ENCODE measurements around the gene EZR.

The EZR gene

GRCh38 chr6:158752613-158753012 is 66.6 kb downstream of the EZR start:
- DNase-seq (ENCODE audit: low spot score): no peak
- TF ChIP-seq CTCF (IDR thresholded peaks at IDR 0.05; ENCODE audit: borderline replicate concordance, control extremely low read depth, extremely low read depth, insufficient read depth, missing control alignments): no peak
- in situ Hi-C loops (cut with MboI; ENCODE audit: low sequenced_read_pairs, unreplicated experiment): no loop called here

- in situ Hi-C loops (cut with MboI; ENCODE audit: low sequenced_read_pairs, unreplicated experiment): no loop called here
- DNase-seq (ENCODE audit: low spot score): no peak
- no peak for TF ChIP-seq CTCF (IDR thresholded peaks at IDR 0.05; ENCODE audit: borderline replicate concordance, control extremely low read depth, extremely low read depth, insufficient read depth, missing control alignments)
Measured at GRCh38 chr6:158751921-158752320, 67.2 kb downstream of the EZR start.

- TF ChIP-seq CTCF (IDR thresholded peaks at IDR 0.05; ENCODE audit: borderline replicate concordance, control extremely low read depth, extremely low read depth, insufficient read depth, missing control alignments): no peak
- DNase-seq (ENCODE audit: low spot score): no peak
- in situ Hi-C loops (cut with MboI; ENCODE audit: low sequenced_read_pairs, unreplicated experiment): no loop called here
Measured at GRCh38 chr6:158751224-158751623, 67.9 kb downstream of the EZR start.

GRCh38 chr6:158744986-158745430 is 74.2 kb downstream of the EZR start:
- DNase-seq (ENCODE audit: low spot score): no peak
- in situ Hi-C loops (cut with MboI; ENCODE audit: low sequenced_read_pairs, unreplicated experiment): no loop called here
- no peak for TF ChIP-seq CTCF (IDR thresholded peaks at IDR 0.05; ENCODE audit: borderline replicate concordance, control extremely low read depth, extremely low read depth, insufficient read depth, missing control alignments)

- no peak for DNase-seq (ENCODE audit: low spot score)
- in situ Hi-C loops (cut with MboI; ENCODE audit: low sequenced_read_pairs, unreplicated experiment): no loop called here
- no peak for TF ChIP-seq CTCF (IDR thresholded peaks at IDR 0.05; ENCODE audit: borderline replicate concordance, control extremely low read depth, extremely low read depth, insufficient read depth, missing control alignments)
Measured at GRCh38 chr6:158743033-158743651, 76.0 kb downstream of the EZR start.

- in situ Hi-C loops (cut with MboI; ENCODE audit: low sequenced_read_pairs, unreplicated experiment): no loop called here
- no peak for TF ChIP-seq CTCF (IDR thresholded peaks at IDR 0.05; ENCODE audit: borderline replicate concordance, control extremely low read depth, extremely low read depth, insufficient read depth, missing control alignments)
- DNase-seq (ENCODE audit: low spot score): no peak
Measured at GRCh38 chr6:158739673-158740072, 79.5 kb downstream of the EZR start.
